Left lung (tissue), 10 donors: ENCODE measurements around the gene NLRP10. TPM values are rescaled to one million over a fixed set of nuclear protein-coding genes. Genes with fewer than 3 reads are reported as not detected.
"Not testable (repeated sequence)": the region's sequence is repeated elsewhere in the genome, so short reads cannot be mapped to it uniquely, and the experiment has no call there.

Source experiments
- ATAC-seq: fragments of 200-7000 bp; cut with Tn5 transposase; one replicate; pipeline ENCODE4 v1.9.1; 2020; ENCODE audit warnings: moderate library complexity
- DNase-seq, 4 donors: peaks; one replicate each; pipeline ENCODE4 v3.0.0-alpha.2; 2013 to 2020
- H3K27ac ChIP-seq, 2 donors: fragments of 200-600 bp; sonication (generic) in 1 of 2; one replicate each; pipeline versions ENCODE4 v1.5.0 to v1.8.0; 2020 to 2021
- H3K27me3 ChIP-seq, 2 donors: fragments of 200-600 bp; sonication (generic) in 1 of 2; one replicate each; pipeline versions ENCODE4 v1.5.0 to v1.8.0; 2020 to 2021
- H3K36me3 ChIP-seq, 2 donors: fragments of 200-600 bp; sonication (generic) in 1 of 2; one replicate each; pipeline versions ENCODE4 v1.5.0 to v1.8.0; 2020 to 2021
- H3K4me1 ChIP-seq, 2 donors: fragments of 200-600 bp; one replicate each; pipeline ENCODE4 v1.8.0; 2021
- H3K4me3 ChIP-seq, 2 donors: fragments of 200-600 bp; sonication (generic) in 1 of 2; one replicate each; pipeline versions ENCODE4 v1.5.0 to v1.8.0; 2020 to 2021; ENCODE audit warnings: mild to moderate bottlenecking in 1 of 2
- H3K9me3 ChIP-seq, 2 donors: fragments of 200-600 bp; sonication (generic) in 1 of 2; one replicate each; pipeline versions ENCODE4 v1.5.0 to v1.8.0; 2020 to 2021
- intact Hi-C, 2 donors: fragments of 100-400 bp; cut with DNase I; formaldehyde crosslinking; loops; one replicate each; pipeline versions ENCODE4 v1.11.2 to v1.14.2; 2022
- polyA plus RNA-seq, 6 donors: library from polyadenylated mRNA; unstranded; fragments of 120-200 nt; gene quantifications; one replicate each; pipeline ENCODE4 v1.2.1, GENCODE V29; 2013; ENCODE audit not compliant: insufficient read length in 6 of 6
- total RNA-seq, 2 donors: library from RNA; stranded (reverse); fragmentation: NEBNext Ultra II Directional; extraction: Animal tissue kit (Norgen Biotek cat#: 25700); gene quantifications; one replicate each; pipeline ENCODE4 v1.2.1, GENCODE V29; 2021
- TF ChIP-seq, protein P1 (sequence below), 2 donors: fragments of 200-600 bp; sonication (generic) in 1 of 2; IDR thresholded peaks; one replicate each; pipeline versions ENCODE4 v1.5.0 to v1.8.0; 2021; ENCODE audit warnings: antibody characterized with exemption in 2 of 2
- donor health status: DM: no; HTN: yes; CAD: no.
- donor health status: DM: no; HTN: no; CAD: no.

NLRP10 gene
- total and polyA plus RNA-seq, 8 donors = not detected

GRCh38 chr11:8002676-8003075, 37.4 kb upstream of the NLRP10 start:
- Histone ChIP-seq H3K4me3 (no peak overlapping the region), H3K36me3 (peaks cover 0 to 27% of the 10 kb centered on the region in 2 donors), H3K9me3 (no peaks in the 10 kb centered on the region), H3K27ac (no peak overlapping the region), H3K27me3 (no peaks in the 10 kb centered on the region), H3K4me1 (no peaks in the 10 kb centered on the region)
- DNase-seq (no peak), ATAC-seq (no peak)
- intact Hi-C loops = no loop called here
- TF ChIP-seq, protein P1, sequence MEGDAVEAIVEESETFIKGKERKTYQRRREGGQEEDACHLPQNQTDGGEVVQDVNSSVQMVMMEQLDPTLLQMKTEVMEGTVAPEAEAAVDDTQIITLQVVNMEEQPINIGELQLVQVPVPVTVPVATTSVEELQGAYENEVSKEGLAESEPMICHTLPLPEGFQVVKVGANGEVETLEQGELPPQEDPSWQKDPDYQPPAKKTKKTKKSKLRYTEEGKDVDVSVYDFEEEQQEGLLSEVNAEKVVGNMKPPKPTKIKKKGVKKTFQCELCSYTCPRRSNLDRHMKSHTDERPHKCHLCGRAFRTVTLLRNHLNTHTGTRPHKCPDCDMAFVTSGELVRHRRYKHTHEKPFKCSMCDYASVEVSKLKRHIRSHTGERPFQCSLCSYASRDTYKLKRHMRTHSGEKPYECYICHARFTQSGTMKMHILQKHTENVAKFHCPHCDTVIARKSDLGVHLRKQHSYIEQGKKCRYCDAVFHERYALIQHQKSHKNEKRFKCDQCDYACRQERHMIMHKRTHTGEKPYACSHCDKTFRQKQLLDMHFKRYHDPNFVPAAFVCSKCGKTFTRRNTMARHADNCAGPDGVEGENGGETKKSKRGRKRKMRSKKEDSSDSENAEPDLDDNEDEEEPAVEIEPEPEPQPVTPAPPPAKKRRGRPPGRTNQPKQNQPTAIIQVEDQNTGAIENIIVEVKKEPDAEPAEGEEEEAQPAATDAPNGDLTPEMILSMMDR (IDR thresholded peaks at IDR 0.05) = no peak

DNA sequence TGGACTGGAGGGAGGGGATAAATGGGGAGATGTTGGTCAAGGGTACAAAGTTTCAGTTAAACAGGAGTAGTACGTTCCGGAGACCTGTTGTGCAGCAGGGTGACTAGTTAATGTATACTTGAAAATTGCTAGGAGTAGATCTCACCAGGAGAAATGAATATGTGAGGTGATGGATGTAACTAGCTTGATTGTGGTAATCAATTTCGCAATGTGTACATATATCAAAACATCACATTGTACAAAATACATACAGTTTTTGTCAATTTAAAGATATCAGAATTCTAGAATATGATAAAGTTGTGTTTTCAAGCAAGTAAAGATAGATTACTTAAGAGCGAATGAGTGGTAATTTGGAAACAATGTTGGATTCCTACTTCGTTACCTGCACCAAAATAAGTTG, 35.1 kb upstream of the NLRP10 start:
- no peak overlapping the region for H3K27ac ChIP-seq
- intact Hi-C loops = no loop called here

DNA sequence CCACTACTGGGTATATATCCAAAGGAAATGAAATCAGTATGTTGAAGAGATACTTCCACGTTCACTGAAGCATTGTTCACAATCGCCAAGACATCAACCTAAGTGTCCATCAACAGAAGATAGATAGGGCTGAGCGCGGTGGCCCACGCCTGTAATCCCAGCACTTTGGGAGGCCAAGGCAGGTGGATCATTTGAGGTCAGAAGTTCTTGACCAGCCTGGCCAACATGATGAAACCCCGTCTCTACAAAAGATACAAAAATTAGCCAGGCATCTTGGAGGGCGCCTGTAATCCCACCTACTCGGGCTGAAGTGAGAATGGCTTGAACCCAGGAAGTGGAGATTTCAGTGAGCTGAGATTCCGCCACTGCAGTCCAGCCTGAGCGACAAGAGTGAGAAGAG, 34.5 kb upstream of the NLRP10 start:
- TF ChIP-seq, protein P1 (IDR thresholded peaks at IDR 0.05) = no peak

More for the DNA sequence above, 35.1 kb upstream of the NLRP10 start:
- DNase-seq = no peak
- Histone ChIP-seq H3K27me3 (no peaks in the 10 kb centered on the region), H3K4me3 (no peak overlapping the region), H3K36me3 (peaks cover 0 to 50% of the 10 kb centered on the region in 2 donors), H3K4me1 (no peaks in the 10 kb centered on the region), H3K9me3 (no peaks in the 10 kb centered on the region)
- no peak for ATAC-seq
- TF ChIP-seq, protein P1 (IDR thresholded peaks at IDR 0.05) = no peak

DNA sequence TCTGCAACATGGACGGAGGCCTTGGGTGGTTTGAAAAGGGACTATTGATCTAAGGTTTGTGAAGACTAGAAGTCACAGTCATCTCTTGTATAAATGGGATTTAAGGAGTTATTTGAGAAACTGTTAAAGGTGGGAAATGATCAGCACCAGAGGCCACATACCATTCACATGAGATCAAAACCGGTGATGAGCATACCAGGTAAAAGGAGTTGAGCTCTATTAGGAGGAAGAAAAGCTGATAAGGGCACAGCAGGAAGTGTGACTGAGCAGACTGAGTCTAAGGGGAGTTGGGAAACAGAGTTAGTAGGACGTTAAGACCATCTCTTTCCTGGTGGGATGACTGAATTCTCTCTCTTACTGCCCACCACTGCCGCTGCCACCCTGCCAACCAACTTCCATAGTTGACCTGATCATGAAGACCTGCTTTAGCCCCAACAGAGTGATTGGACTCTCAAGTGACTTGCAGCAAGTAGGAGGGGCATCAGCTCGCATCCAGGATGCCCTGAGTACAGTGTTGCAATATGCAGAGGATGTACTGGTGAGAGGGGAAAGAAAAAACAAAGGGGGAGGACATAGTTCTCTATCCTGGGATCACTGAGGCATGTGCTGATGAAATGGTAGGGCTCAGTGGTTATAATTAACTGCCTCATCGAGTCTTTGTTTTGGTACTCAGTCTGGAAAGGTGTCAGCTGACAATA, 29.5 kb upstream of the NLRP10 start:
- intact Hi-C loops = no loop called here
- Histone ChIP-seq H3K27ac (no peak overlapping the region), H3K36me3 (peaks cover 0 to 90% of the 10 kb centered on the region in 2 donors), H3K27me3 (no peaks in the 10 kb centered on the region), H3K9me3 (no peaks in the 10 kb centered on the region), H3K4me1 (peaks cover 0 to 11% of the 10 kb centered on the region in 2 donors), H3K4me3 (no peak overlapping the region)
- TF ChIP-seq, protein P1 (IDR thresholded peaks at IDR 0.05) = no peak
- no peak for ATAC-seq
- no peak for DNase-seq

More for the DNA sequence above, 34.5 kb upstream of the NLRP10 start:
- intact Hi-C loops = no loop called here
- Histone ChIP-seq H3K27ac (no peak overlapping the region), H3K36me3 (peaks cover 0 to 56% of the 10 kb centered on the region in 2 donors), H3K4me3 (no peak overlapping the region), H3K9me3 (no peaks in the 10 kb centered on the region), H3K27me3 (no peaks in the 10 kb centered on the region), H3K4me1 (peaks cover 0 to 3% of the 10 kb centered on the region in 2 donors)
- ATAC-seq (no peak), DNase-seq (no peak)

- Histone ChIP-seq H3K36me3 (peaks cover 0 to 21% of the 10 kb centered on the region in 2 donors), H3K4me3 (peak overlapping the region; percentile 76 to 88), H3K27ac (peak overlapping the region in 1 of 2 donors; percentile 87), H3K4me1 (peaks cover 11 to 39% of the 10 kb centered on the region in 2 donors)
- not testable (repeated sequence) for DNase-seq, ATAC-seq, H3K9me3 ChIP-seq, H3K27me3 ChIP-seq
- intact Hi-C loops = loop anchor here in 1 of 2 donors (2.0 kb wide), 1 partner anchor 93 kb away; no protein-coding TSS in a partner anchor
Observed at GRCh38 chr11:7987560-7987883, 22.3 kb upstream of the NLRP10 start.
